ENCODE results near the gene PLCG1.

Gene PLCG1

GRCh38 chr20:41226426-41226825, 89.1 kb downstream of the PLCG1 start:
- Histone ChIP-seq H3K9ac (ENCODE audit: low read length) (no peak overlapping the region), H4K20me1 (ENCODE audit: insufficient read depth, low read length) (no peaks in the 10 kb centered on the region), H3K27me3 (ENCODE audit: low read depth, low read length) (no peaks in the 10 kb centered on the region), H3K4me2 (ENCODE audit: low read length) (no peak overlapping the region), H3K27ac (ENCODE audit: low read length) (no peak overlapping the region), H3K9me3 (ENCODE audit: insufficient read depth, low read length) (no peaks in the 10 kb centered on the region), H3K36me3 (replicated peaks; ENCODE audit: low read depth, low read length) (no peaks in the 10 kb centered on the region), H2AFZ (ENCODE audit: low read depth, low read length) (no peak overlapping the region), H3K4me1 (ENCODE audit: low read length) (peaks cover 4% of the 10 kb centered on the region; the same call in 1 of the 2 replicates), H3K4me3 (ENCODE audit: low read length) (no peak overlapping the region), H3K79me2 (ENCODE audit: low read length) (no peaks in the 10 kb centered on the region)
- TF ChIP-seq EZH2phosphoT487 (IDR thresholded peaks at IDR 0.05; ENCODE audit: low read depth) (no peak), CTCF (IDR thresholded peaks at IDR 0.05; ENCODE audit: low read depth, low read length) (no peak)
